ENCODE data around the gene MED13L. TPM values are rescaled to one million over a fixed set of nuclear protein-coding genes. Genes with fewer than 3 reads are reported as not detected.
"Not testable (repeated sequence)": the region's sequence is repeated elsewhere in the genome, so short reads cannot be mapped to it uniquely, and the experiment has no call there.

The MED13L gene
- total RNA-seq, 2 experiments from 2014 or later, result 25.7 to 40.1 TPM

- Histone ChIP-seq H3K9me3 (ENCODE audit: low read length) (no peaks in the 10 kb centered on the region), H3K4me1 (ENCODE audit: insufficient read depth, low read length, poor library complexity, severe bottlenecking) (peaks cover 11% of the 10 kb centered on the region), H3K9me2 (ENCODE audit: insufficient read depth, low read length) (no peaks in the 10 kb centered on the region), H3K4me2 (ENCODE audit: low read length) (no peak overlapping the region), H2AFZ (ENCODE audit: low read length) (no peak overlapping the region), H3K4me3 (ENCODE audit: low read depth, low read length, poor library complexity, severe bottlenecking) (no peak overlapping the region), H4K20me1 (ENCODE audit: insufficient read depth, low read length) (0 out of 2 replicates have a peak, but pooled peaks cover 5% of the 10 kb centered on the region), H3K36me3 (ENCODE audit: insufficient read depth, low read length) (no peaks in the 10 kb centered on the region), H3K79me2 (ENCODE audit: insufficient read depth, low read depth, low read length) (peaks cover 6% of the 10 kb centered on the region; the same call in 1 of the 2 replicates), H3K27ac (ENCODE audit: low read depth, low read length, poor library complexity, severe bottlenecking) (no peak overlapping the region)
- ChIA-PET POLR2A (interaction anchor here (0.5 to 0.8 kb wide), 2 partner anchors 15 to 251 kb away, joined by 3 to 6 read pairs; no protein-coding TSS in a partner anchor), CTCF (ENCODE audit: unreplicated experiment) (no interaction called here)
- DNase-seq (ENCODE audit: low spot score), result no peak
- intact Hi-C loops (cut with micrococcal nuclease; ENCODE audit: unreplicated experiment), result loop anchor here (5.0 kb wide), 2 partner anchors 86 to 171 kb away; no protein-coding TSS in a partner anchor
- TF ChIP-seq CTCF (conservative IDR thresholded peaks at IDR 0.05; ENCODE audit: low read length) (no peak), EZH2phosphoT487 (IDR thresholded peaks at IDR 0.05; ENCODE audit: borderline replicate concordance, low read depth, low read length) (no peak)
- no TSS peak for BruUV-seq (replicated peaks)
Observed at GRCh38 chr12:116238149-116238548, 39.3 kb downstream of the MED13L start.

DNA sequence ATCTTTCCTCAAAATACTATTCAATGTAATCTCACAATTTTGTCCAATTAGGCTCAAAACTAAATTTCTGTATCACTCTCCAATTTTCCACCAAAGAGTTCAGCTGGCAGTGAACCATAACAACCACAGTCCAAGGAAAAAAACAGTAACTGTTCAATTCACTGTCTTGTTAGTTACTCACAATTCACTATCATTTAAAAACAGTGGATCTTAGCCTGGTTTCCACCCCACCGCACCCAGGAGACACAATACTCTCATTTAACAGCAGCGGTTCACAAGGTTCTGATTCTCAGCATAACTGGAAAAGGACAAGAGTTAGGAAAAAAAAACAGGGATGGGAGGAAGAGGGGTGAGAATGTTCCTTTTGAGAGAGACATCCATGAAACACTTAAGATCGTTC, 40.5 kb downstream of the MED13L start:
- no peak for DNase-seq (ENCODE audit: low spot score)
- CTCF ChIA-PET (ENCODE audit: unreplicated experiment), result no interaction called here
- Histone ChIP-seq H4K20me1 (ENCODE audit: insufficient read depth, low read length) (peaks cover 4% of the 10 kb centered on the region; the same call in 1 of the 2 replicates), H3K4me1 (ENCODE audit: insufficient read depth, low read length, poor library complexity, severe bottlenecking) (peaks cover 11% of the 10 kb centered on the region), H3K36me3 (ENCODE audit: insufficient read depth, low read length) (no peaks in the 10 kb centered on the region), H3K27ac (ENCODE audit: low read depth, low read length, poor library complexity, severe bottlenecking) (no peak overlapping the region), H3K4me2 (ENCODE audit: low read length) (no peak overlapping the region), H3K9me2 (ENCODE audit: insufficient read depth, low read length) (no peaks in the 10 kb centered on the region), H3K79me2 (ENCODE audit: insufficient read depth, low read depth, low read length) (peaks cover 6% of the 10 kb centered on the region; the same call in 1 of the 2 replicates), H2AFZ (ENCODE audit: low read length) (no peak overlapping the region), H3K4me3 (ENCODE audit: low read depth, low read length, poor library complexity, severe bottlenecking) (no peak overlapping the region), H3K9me3 (ENCODE audit: low read length) (no peaks in the 10 kb centered on the region)
- TF ChIP-seq CTCF (conservative IDR thresholded peaks at IDR 0.05; ENCODE audit: low read length) (no peak), EZH2phosphoT487 (IDR thresholded peaks at IDR 0.05; ENCODE audit: borderline replicate concordance, low read depth, low read length) (no peak)
- intact Hi-C loops (cut with micrococcal nuclease; ENCODE audit: unreplicated experiment), result loop anchor here (2.0 to 5.0 kb wide), 3 partner anchors 85 to 238 kb away; no protein-coding TSS in a partner anchor
- POLR2A ChIA-PET, result no interaction called here
- no TSS peak for BruUV-seq (replicated peaks)

DNA sequence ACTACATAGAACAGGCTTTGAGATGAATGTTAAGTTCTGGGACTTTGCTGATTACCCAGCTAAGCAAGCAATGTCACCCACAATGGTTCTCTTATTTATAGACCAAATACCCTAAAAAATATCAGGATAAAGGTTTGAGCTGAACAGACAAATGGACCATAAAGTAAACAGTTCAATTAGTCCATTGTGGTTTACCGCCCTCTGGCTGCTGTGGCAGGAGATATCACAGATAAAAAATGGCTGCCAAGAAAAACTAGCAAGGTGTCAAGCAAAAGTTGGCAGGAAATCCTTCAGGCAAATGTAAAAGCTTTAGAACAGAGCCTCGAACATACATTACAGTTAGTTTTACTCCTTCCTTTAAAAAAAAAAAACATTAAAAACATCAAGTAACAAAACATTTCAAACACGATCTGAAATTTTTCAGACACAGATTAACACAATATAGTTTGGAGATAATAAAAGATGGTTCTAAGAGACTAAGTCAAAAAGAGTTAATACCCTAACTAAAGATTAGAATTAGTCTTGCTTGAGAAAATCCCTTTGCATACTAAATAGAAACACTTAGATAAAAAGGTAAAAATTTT, 41.3 kb downstream of the MED13L start:
- Histone ChIP-seq H4K20me1 (ENCODE audit: insufficient read depth, low read length) (peaks cover 4% of the 10 kb centered on the region; the same call in 1 of the 2 replicates), H3K36me3 (ENCODE audit: insufficient read depth, low read length) (no peaks in the 10 kb centered on the region), H3K4me2 (ENCODE audit: low read length) (peak overlapping the region; percentile 50), H3K9me2 (ENCODE audit: insufficient read depth, low read length) (no peaks in the 10 kb centered on the region), H3K27ac (ENCODE audit: low read depth, low read length, poor library complexity, severe bottlenecking) (no peak overlapping the region), H2AFZ (ENCODE audit: low read length) (no peak overlapping the region), H3K79me2 (ENCODE audit: insufficient read depth, low read depth, low read length) (peaks cover 6% of the 10 kb centered on the region; the same call in 1 of the 2 replicates), H3K9me3 (ENCODE audit: low read length) (no peaks in the 10 kb centered on the region), H3K4me3 (ENCODE audit: low read depth, low read length, poor library complexity, severe bottlenecking) (no peak overlapping the region), H3K4me1 (ENCODE audit: insufficient read depth, low read length, poor library complexity, severe bottlenecking) (peaks cover 11% of the 10 kb centered on the region)
- TF ChIP-seq CTCF (conservative IDR thresholded peaks at IDR 0.05; ENCODE audit: low read length) (peak; percentile 93), EZH2phosphoT487 (IDR thresholded peaks at IDR 0.05; ENCODE audit: borderline replicate concordance, low read depth, low read length) (no peak)
- DNase-seq (ENCODE audit: low spot score), result peak; percentile 66
- POLR2A ChIA-PET, result interaction anchor here (0.6 to 1.0 kb wide), 4 partner anchors 22 to 660 kb away, joined by 3 read pairs; no protein-coding TSS in a partner anchor
- no TSS peak for BruUV-seq (replicated peaks)
- intact Hi-C loops (cut with micrococcal nuclease; ENCODE audit: unreplicated experiment), result loop anchor here (2.0 to 5.0 kb wide), 3 partner anchors 84 to 237 kb away; no protein-coding TSS in a partner anchor
- CTCF ChIA-PET (ENCODE audit: unreplicated experiment), result interaction anchor here (1.1 kb wide), 1 partner anchor 366 kb away, joined by 3 read pairs; no protein-coding TSS in a partner anchor

DNA sequence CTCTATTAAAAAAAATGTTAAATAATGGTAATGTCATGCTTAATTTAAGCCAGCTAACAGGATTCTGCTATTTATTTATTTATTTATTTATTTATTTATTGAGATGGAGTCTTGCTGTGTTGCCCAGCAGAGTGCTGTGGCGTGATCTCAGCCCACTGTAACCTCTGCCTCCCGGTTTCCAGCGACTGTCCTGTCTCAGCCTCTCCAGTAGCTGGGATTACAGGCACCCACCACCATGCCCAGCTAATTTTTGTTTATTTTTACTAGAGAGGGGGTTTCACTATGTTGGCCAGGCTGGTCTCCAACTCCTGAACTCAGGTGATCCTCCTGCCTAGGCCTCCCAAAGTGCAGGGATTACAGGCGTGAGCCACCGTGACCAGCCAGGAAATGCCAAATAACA, 43.3 kb downstream of the MED13L start:
- H3K9me2 ChIP-seq (ENCODE audit: insufficient read depth, low read length); H4K20me1 ChIP-seq (ENCODE audit: insufficient read depth, low read length); H3K4me3 ChIP-seq (ENCODE audit: low read depth, low read length, poor library complexity, severe bottlenecking); H3K9me3 ChIP-seq (ENCODE audit: low read length); H2AFZ ChIP-seq (ENCODE audit: low read length); H3K79me2 ChIP-seq (ENCODE audit: insufficient read depth, low read depth, low read length); H3K36me3 ChIP-seq (ENCODE audit: insufficient read depth, low read length); POLR2A ChIA-PET; H3K4me2 ChIP-seq (ENCODE audit: low read length); BruUV-seq (replicated peaks); DNase-seq (ENCODE audit: low spot score); H3K27ac ChIP-seq (ENCODE audit: low read depth, low read length, poor library complexity, severe bottlenecking); CTCF ChIA-PET (ENCODE audit: unreplicated experiment); intact Hi-C loops (cut with micrococcal nuclease; ENCODE audit: unreplicated experiment): not testable (repeated sequence)
- H3K4me1 ChIP-seq (ENCODE audit: insufficient read depth, low read length, poor library complexity, severe bottlenecking), result peaks cover 11% of the 10 kb centered on the region

Measured in OCI-LY7 (cell line).